Glutamatergic neuron (in vitro differentiated cells): ENCODE results near the gene GTF3C6. TPM values are rescaled to one million over a fixed set of nuclear protein-coding genes. Genes with fewer than 3 reads are reported as not detected.
"Not testable (repeated sequence)": the region's sequence is repeated elsewhere in the genome, so short reads cannot be mapped to it uniquely, and the experiment has no call there.

Experiments used
- DNase-seq: peaks from one replicate; pipeline ENCODE4 v3.0.0; 2022
- H3K27ac Mint-ChIP-seq: one replicate; pipeline ENCODE4 v1.8.0; 2020; ENCODE audit warnings: mild to moderate bottlenecking, mixed read lengths, inconsistent platforms; ENCODE audit not compliant: unreplicated experiment
- H3K27me3 Mint-ChIP-seq: one replicate; pipeline ENCODE4 v1.8.0; 2020; ENCODE audit warnings: mild to moderate bottlenecking, moderate library complexity, mixed read lengths, inconsistent platforms; ENCODE audit not compliant: unreplicated experiment
- H3K36me3 Mint-ChIP-seq: one replicate; pipeline ENCODE4 v1.8.0; 2020; ENCODE audit warnings: mild to moderate bottlenecking, mixed read lengths, inconsistent platforms; ENCODE audit not compliant: unreplicated experiment
- H3K4me1 Mint-ChIP-seq: one replicate; pipeline ENCODE4 v1.8.0; 2020; ENCODE audit warnings: mild to moderate bottlenecking, low read depth, mixed read lengths, inconsistent platforms; ENCODE audit not compliant: unreplicated experiment
- H3K4me3 Mint-ChIP-seq: one replicate; pipeline ENCODE4 v1.8.0; 2020; ENCODE audit warnings: mild to moderate bottlenecking, mixed read lengths, inconsistent platforms; ENCODE audit not compliant: unreplicated experiment
- H3K9me3 Mint-ChIP-seq: one replicate; pipeline ENCODE4 v1.8.0; 2020; ENCODE audit warnings: mild to moderate bottlenecking, moderate library complexity, mixed read lengths, inconsistent platforms; ENCODE audit not compliant: unreplicated experiment
- total RNA-seq: library from RNA; stranded (reverse); fragmentation: NEBNext Ultra II Directional; extraction: Animal tissue kit (Norgen Biotek cat#: 25700); gene quantifications from one replicate; pipeline ENCODE4 v1.2.1, GENCODE V29; 2021; ENCODE audit not compliant: unreplicated experiment
- TF ChIP-seq, protein P1 (sequence below): fragments of 200-600 bp; sonication (generic); IDR thresholded peaks from one replicate; pipeline ENCODE4 v1.5.0; 2021; ENCODE audit not compliant: partially characterized antibody, unreplicated experiment

GTF3C6 gene
- total RNA-seq, 1 donor from 2014 or later: 56.1 TPM

DNA sequence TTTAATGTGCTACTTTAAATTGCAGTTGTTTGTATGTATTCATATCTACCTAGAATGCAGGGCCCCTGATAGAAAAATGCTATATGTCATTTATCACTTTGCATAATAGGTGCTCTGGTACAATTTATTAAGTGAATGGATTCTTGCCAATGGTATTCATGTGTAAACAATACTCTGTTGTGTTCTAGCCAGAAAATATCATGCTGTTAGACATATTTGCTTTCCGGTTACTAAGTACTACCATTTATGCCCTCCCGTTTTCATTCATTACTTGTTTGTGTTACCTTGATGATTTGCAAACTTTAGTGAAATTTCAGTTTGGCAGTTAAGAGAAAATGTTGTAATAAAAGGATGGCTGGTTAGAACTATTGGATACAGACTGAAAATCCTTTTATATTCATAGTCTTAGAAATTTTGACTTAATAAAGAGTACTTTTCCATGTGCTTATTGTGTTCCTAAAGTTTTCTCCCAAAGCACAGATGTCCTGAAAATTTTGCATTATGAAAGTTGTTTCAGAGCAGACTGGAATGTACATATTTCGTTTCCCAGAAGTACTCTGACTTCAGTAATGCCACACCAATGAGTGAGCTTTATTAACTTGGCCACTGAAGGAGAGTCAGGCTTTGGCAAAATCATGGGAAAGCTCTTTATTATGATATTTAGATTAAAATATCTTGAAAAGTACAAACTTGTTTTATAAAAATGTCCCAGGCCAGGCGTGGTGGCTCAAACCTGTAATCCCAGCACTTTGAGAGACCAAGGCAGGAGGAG lies 54.8 kb downstream of the GTF3C6 start:
- Mint-ChIP-seq H3K27ac (no peak overlapping the region), H3K36me3 (peaks cover 2% of the 10 kb centered on the region), H3K9me3 (no peaks in the 10 kb centered on the region), H3K4me1 (no peaks in the 10 kb centered on the region), H3K27me3 (no peaks in the 10 kb centered on the region), H3K4me3 (no peak overlapping the region)
- no peak for DNase-seq
- TF ChIP-seq, protein P1, sequence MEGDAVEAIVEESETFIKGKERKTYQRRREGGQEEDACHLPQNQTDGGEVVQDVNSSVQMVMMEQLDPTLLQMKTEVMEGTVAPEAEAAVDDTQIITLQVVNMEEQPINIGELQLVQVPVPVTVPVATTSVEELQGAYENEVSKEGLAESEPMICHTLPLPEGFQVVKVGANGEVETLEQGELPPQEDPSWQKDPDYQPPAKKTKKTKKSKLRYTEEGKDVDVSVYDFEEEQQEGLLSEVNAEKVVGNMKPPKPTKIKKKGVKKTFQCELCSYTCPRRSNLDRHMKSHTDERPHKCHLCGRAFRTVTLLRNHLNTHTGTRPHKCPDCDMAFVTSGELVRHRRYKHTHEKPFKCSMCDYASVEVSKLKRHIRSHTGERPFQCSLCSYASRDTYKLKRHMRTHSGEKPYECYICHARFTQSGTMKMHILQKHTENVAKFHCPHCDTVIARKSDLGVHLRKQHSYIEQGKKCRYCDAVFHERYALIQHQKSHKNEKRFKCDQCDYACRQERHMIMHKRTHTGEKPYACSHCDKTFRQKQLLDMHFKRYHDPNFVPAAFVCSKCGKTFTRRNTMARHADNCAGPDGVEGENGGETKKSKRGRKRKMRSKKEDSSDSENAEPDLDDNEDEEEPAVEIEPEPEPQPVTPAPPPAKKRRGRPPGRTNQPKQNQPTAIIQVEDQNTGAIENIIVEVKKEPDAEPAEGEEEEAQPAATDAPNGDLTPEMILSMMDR: no peak

DNA sequence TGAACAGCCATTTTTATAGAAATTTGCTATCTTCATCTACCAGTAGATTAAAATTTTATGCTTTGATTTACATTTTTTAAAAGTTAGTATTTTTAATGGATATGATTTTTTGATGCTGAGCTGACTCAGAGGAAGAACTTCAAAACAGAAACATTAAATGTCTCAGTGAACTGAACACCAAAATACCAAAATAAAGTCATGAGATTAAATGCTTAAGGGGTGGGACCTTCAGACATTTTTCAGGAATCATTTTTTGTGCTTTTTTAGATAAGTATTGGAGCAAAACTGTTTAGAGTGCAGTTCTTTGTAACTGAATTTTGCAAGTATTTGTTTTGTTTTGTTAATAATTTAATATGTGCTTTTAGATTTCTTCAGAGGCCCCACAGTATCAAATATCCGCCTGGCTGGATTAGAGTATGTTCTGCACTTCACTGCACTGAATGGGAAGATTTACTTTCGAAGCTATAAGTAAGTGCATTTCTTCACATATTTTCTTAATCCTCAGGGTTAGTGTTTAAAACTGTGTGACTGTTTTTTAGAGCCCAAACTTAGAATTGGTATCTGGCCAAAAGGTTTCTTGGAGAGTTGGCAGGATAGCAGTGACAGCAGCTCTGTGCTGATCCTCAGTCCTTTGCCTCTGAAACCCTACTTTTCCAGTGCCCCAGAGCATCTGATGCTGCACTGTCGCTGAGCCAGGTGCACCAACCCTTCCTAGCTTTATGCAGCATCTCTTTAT lies 57.1 kb downstream of the GTF3C6 start:
- TF ChIP-seq, protein P1: no peak
- no peak overlapping the region for H3K4me3 Mint-ChIP-seq

DNA sequence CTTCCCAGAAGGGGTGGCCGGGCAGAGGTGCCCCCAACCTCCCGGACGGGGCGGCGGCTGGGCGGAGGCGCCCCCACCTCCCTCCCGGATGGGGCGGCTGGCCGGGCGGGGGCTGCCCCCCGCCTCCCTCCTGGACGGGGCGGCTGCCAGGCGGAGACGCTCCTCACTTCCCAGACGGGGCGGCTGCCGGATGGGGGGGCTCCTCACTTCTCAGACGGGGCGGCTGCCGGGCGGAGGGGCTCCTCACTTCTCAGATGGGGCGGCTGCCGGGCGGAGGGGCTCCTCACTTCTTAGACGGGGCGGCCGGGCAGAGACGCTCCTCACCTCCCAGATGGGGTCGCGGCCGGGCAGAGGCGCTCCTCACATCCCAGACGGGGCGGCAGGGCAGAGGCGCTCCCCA lies 58.7 kb downstream of the GTF3C6 start:
- not testable (repeated sequence) for H3K9me3 Mint-ChIP-seq, H3K27ac Mint-ChIP-seq, DNase-seq, H3K36me3 Mint-ChIP-seq, H3K4me3 Mint-ChIP-seq, H3K4me1 Mint-ChIP-seq, H3K27me3 Mint-ChIP-seq

More for the DNA sequence above, 57.1 kb downstream of the GTF3C6 start:
- Mint-ChIP-seq H3K4me1 (no peaks in the 10 kb centered on the region), H3K27me3 (no peaks in the 10 kb centered on the region), H3K27ac (peak overlapping the region; percentile 17), H3K36me3 (peaks cover 7% of the 10 kb centered on the region), H3K9me3 (no peaks in the 10 kb centered on the region)
- no peak for DNase-seq

Other genes starting within 250 kb of the GTF3C6 start
- 20.8 TPM for gene CDK19, start 143.2 kb upstream of the GTF3C6 start, total RNA-seq
- gene AMD1, start 83.9 kb upstream of the GTF3C6 start, total RNA-seq: 26.1 TPM
- gene RPF2, start 23.3 kb downstream of the GTF3C6 start, total RNA-seq: 15.8 TPM
- 4.1 TPM for gene SLC16A10, start 128.8 kb downstream of the GTF3C6 start, total RNA-seq